K562 (cell line): ENCODE results near the gene CACNA2D2.

ENCODE experiments used
- DLX4 ChIP-seq: fragments of 250-450 bp; sonication (Bioruptor Pico); IDR thresholded peaks from 2 replicates; pipeline ENCODE4 v1.6.1; 2021; ENCODE audit warnings: mild to moderate bottlenecking
- MAX ChIP-seq: sonication (generic); formaldehyde crosslinking; IDR thresholded peaks from 2 replicates; pipeline ENCODE4 v1.9.0; 2022; ENCODE audit warnings: mild to moderate bottlenecking, missing genetic modification reagents
- NEUROD1 ChIP-seq: fragments of 150-350 bp; IDR thresholded peaks from 2 replicates; pipeline ENCODE4 v1.6.1; 2014; ENCODE audit warnings: borderline replicate concordance, low read length, low read depth; ENCODE audit not compliant: partially characterized antibody
- ZSCAN29 ChIP-seq: fragments of 450-650 bp; IDR thresholded peaks from 2 replicates; pipeline ENCODE4 v1.6.1; 2017

- TF ChIP-seq ZSCAN29 = no peak
- no peak for TF ChIP-seq MAX (CRISPR knock-in tag)
- no peak for TF ChIP-seq DLX4 (CRISPR knock-in tag)
- no peak for TF ChIP-seq NEUROD1
These were observed 150.7 kb downstream of the CACNA2D2 start for GRCh38 chr3:50352781-50353180.
